IMR-90 (cell line): ENCODE data around the gene STARD4. TPM values are rescaled to one million over a fixed set of nuclear protein-coding genes. Genes with fewer than 3 reads are reported as not detected.

Experiments used
- ATAC-seq: fragments of 200-7000 bp; cut with Tn5 transposase; 2 replicates; pipeline ENCODE4 v1.9.1; 2020; ENCODE audit warnings: low read depth, mild to moderate bottlenecking, moderate library complexity
- BruUV-seq: library from RNA; stranded (reverse); fragments of 400-500 nt; replicated peaks from 2 replicates; lab custom pipeline; 2021; lab: Mats Ljungman, UMichigan
- CTCF ChIA-PET: fragments of 300-600 bp; formaldehyde crosslinking; extraction: SDS; loops from one replicate; lab custom pipeline; 2021; ENCODE audit warnings: antibody characterized with exemption; lab: Yijun Ruan, JAX
- POLR2A ChIA-PET: fragments of 300-600 bp; sonication (Branson Sonifier 250); formaldehyde crosslinking; loops from one replicate; lab custom pipeline; 2022; ENCODE audit warnings: antibody characterized with exemption; ENCODE audit not compliant: unreplicated experiment; lab: Charles Lee
- DNase-seq: peaks from one replicate; pipeline ENCODE4 v3.0.0; 2013
- H2AFZ ChIP-seq: replicated peaks from 2 replicates; pipeline ENCODE3; 2013; ENCODE audit warnings: low read length, mild to moderate bottlenecking; ENCODE audit not compliant: poor library complexity
- H2AK5ac ChIP-seq: 2 replicates; pipeline ENCODE4 v1.6.1; 2013; ENCODE audit warnings: low read depth, low read length, inconsistent platforms
- H2AK9ac ChIP-seq: replicated peaks from 2 replicates; pipeline ENCODE3; 2013; ENCODE audit warnings: mild to moderate bottlenecking, low read depth, low read length, moderate library complexity; ENCODE audit not compliant: poor library complexity
- H2BK120ac ChIP-seq: 2 replicates; pipeline ENCODE4 v1.6.1; 2013; ENCODE audit warnings: low read depth, low read length, inconsistent platforms
- H2BK15ac ChIP-seq: 3 replicates; pipeline ENCODE4 v1.6.1; 2013; ENCODE audit warnings: low read depth, low read length, inconsistent platforms
- H2BK20ac ChIP-seq: 2 replicates; pipeline ENCODE4 v1.6.1; 2013; ENCODE audit warnings: low read depth, mild to moderate bottlenecking, inconsistent platforms, low read length, moderate library complexity
- H2BK5ac ChIP-seq: 2 replicates; pipeline ENCODE4 v1.6.1; 2013; ENCODE audit warnings: mild to moderate bottlenecking, low read depth, low read length, inconsistent platforms; ENCODE audit not compliant: poor library complexity, severe bottlenecking
- H3K14ac ChIP-seq: replicated peaks from 2 replicates; pipeline ENCODE4 v1.6.1; 2013; ENCODE audit warnings: low read depth, low read length, inconsistent platforms
- H3K18ac ChIP-seq: 2 replicates; pipeline ENCODE4 v1.6.1; 2013; ENCODE audit warnings: low read depth, low read length, control low read depth
- H3K23ac ChIP-seq: 2 replicates; pipeline ENCODE4 v1.6.1; 2013; ENCODE audit warnings: low read depth, low read length, inconsistent platforms
- H3K27ac ChIP-seq: 2 replicates; pipeline ENCODE4 v1.5.1; 2013; ENCODE audit warnings: mild to moderate bottlenecking, control low read depth, low read length; ENCODE audit not compliant: insufficient read depth
- H3K27me3 ChIP-seq: 2 replicates; pipeline ENCODE4 v1.6.1; 2013; ENCODE audit warnings: low read length; ENCODE audit not compliant: control insufficient read depth, insufficient read depth
- H3K36me3 ChIP-seq: 2 replicates; pipeline ENCODE4 v1.6.1; 2013; ENCODE audit warnings: low read length, mixed read lengths; ENCODE audit not compliant: control insufficient read depth, insufficient read depth
- H3K4ac ChIP-seq: 2 replicates; pipeline ENCODE4 v1.6.1; 2013; ENCODE audit warnings: low read depth, low read length, inconsistent platforms
- H3K4me1 ChIP-seq: 2 replicates; pipeline ENCODE4 v1.6.1; 2013; ENCODE audit warnings: low read length, mixed read lengths; ENCODE audit not compliant: control insufficient read depth, insufficient read depth
- H3K4me2 ChIP-seq: 2 replicates; pipeline ENCODE4 v1.6.1; 2013; ENCODE audit warnings: low read depth, mild to moderate bottlenecking, control low read depth, low read length, moderate library complexity
- H3K4me3 ChIP-seq: 2 replicates; pipeline ENCODE4 v1.5.1; 2013; ENCODE audit warnings: low read depth, mild to moderate bottlenecking, control low read depth, low read length, moderate library complexity; ENCODE audit not compliant: insufficient read depth
- H3K56ac ChIP-seq: 2 replicates; pipeline ENCODE4 v1.6.1; 2013; ENCODE audit warnings: low read length, inconsistent platforms; ENCODE audit not compliant: insufficient read depth; ENCODE audit errors: extremely low read depth
- H3K79me1 ChIP-seq, 2 experiments: 2 replicates each; pipeline ENCODE4 v1.6.1; 2013; ENCODE audit warnings: low read length in 2 of 2, inconsistent platforms in 1 of 2, low read depth in 1 of 2
- H3K9ac ChIP-seq: 2 replicates; pipeline ENCODE4 v1.6.1; 2013; ENCODE audit warnings: low read depth, low read length, control low read depth
- H3K9me1 ChIP-seq: 2 replicates; pipeline ENCODE4 v1.6.1; 2013; ENCODE audit warnings: low read length, inconsistent platforms; ENCODE audit not compliant: insufficient read depth
- H3K9me3 ChIP-seq: 2 replicates; pipeline ENCODE4 v1.6.1; 2013; ENCODE audit warnings: low read length; ENCODE audit not compliant: control insufficient read depth, insufficient read depth
- H4K20me1 ChIP-seq: 2 replicates; pipeline ENCODE4 v1.6.1; 2013; ENCODE audit warnings: low read length, inconsistent platforms; ENCODE audit not compliant: insufficient read depth
- H4K5ac ChIP-seq: 2 replicates; pipeline ENCODE4 v1.6.1; 2013; ENCODE audit warnings: mild to moderate bottlenecking, low read depth, low read length, control low read depth
- H4K8ac ChIP-seq, 2 experiments: 2 replicates each; pipeline ENCODE4 v1.6.1; 2013; ENCODE audit warnings: low read depth in 2 of 2, low read length in 2 of 2, control low read depth in 1 of 2, inconsistent platforms in 1 of 2
- H4K91ac ChIP-seq: 2 replicates; pipeline ENCODE4 v1.6.1; 2013; ENCODE audit warnings: low read depth, low read length, inconsistent platforms; ENCODE audit not compliant: insufficient read depth
- MXI1 ChIP-seq: IDR thresholded peaks from 2 replicates; pipeline ENCODE4 v1.6.1; 2012; ENCODE audit warnings: low read depth, mild to moderate bottlenecking, low read length, moderate library complexity, borderline replicate concordance
- RFX5 ChIP-seq: IDR thresholded peaks from 2 replicates; pipeline ENCODE4 v1.8.0; 2012; ENCODE audit warnings: low read depth, mild to moderate bottlenecking, low read length, moderate library complexity
- SMC3 ChIP-seq: fragments of 150-350 bp; IDR thresholded peaks from 2 replicates; pipeline ENCODE4 v1.6.1; 2016; ENCODE audit warnings: low read depth, mild to moderate bottlenecking, antibody characterized with exemption, low read length, moderate library complexity
- WGBS, 2 experiments: methylation state at CpG; one replicate each; pipeline versions ENCODE4 v1.1.5 to v1.1.7; 2013; ENCODE audit warnings: missing lambda C conversion rate in 2 of 2; ENCODE audit not compliant: insufficient read length in 1 of 2; ENCODE audit errors: extremely low coverage in 2 of 2; 5-methylcytosine and 5-hydroxymethylcytosine counted together
- dilution Hi-C: fragments of 300-500 bp; cut with HindIII; formaldehyde crosslinking; loops from one replicate; pipeline ENCODE4 v1.14.3; 2018; ENCODE audit warnings: low sequenced_read_pairs; ENCODE audit not compliant: unreplicated experiment
- in situ Hi-C: fragments of 300-500 bp; cut with MboI; formaldehyde crosslinking; loops from 3 replicates; pipeline ENCODE4 v1.14.3; 2019; ENCODE audit warnings: low sequenced_read_pairs, inconsistent platforms, mixed read lengths
- intact Hi-C: fragments of 100-400 bp; cut with micrococcal nuclease; formaldehyde crosslinking; loops from 2 replicates; pipeline ENCODE4 v1.10.0; 2022
- polyA plus RNA-seq, 3 experiments: library from polyadenylated mRNA; depleted of rRNA; stranded (reverse); fragments of >200 nt; gene quantifications; 2 replicates each; pipeline ENCODE4 v1.2.3, GENCODE V29; 2012; ENCODE audit warnings: low replicate concordance in 1 of 3
- total RNA-seq: library from RNA; depleted of rRNA; stranded (reverse); fragments of >200 nt; gene quantifications from 2 replicates; pipeline ENCODE4 v1.2.3, GENCODE V29; 2012

Gene STARD4
- total and polyA plus RNA-seq, 2 of the 4 experiments (the other 2 are of a cell fraction) = 21.5 to 30.3 TPM

DNA sequence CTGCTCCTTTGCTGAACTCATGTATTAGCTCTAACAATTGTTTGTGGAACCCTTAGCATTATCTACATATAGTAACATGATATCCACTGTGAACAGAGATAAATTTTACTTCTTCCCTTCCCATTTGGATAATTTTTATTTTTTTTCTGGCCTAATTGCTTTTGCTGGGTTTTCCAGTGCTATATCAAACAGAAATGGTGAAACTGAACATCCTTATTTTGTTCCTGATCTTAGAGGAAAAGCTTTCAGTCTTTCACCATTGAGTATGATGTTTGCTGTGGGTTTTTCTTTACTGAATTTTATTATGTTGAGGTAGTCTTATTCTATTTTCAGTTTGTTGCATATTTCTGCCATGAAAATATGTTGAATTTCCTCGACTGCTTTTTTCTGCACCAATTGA lies 44.8 kb upstream of the STARD4 start:
- dilution Hi-C loops = no loop called here

More for the DNA sequence above, 44.8 kb upstream of the STARD4 start:
- H2AK9ac ChIP-seq = no peak overlapping the region
- in situ Hi-C loops = no loop called here
- no peak overlapping the region for H2AK5ac ChIP-seq
- no peak overlapping the region for H3K4ac ChIP-seq
- H2BK5ac ChIP-seq = no peak overlapping the region
- no peak overlapping the region for H3K27ac ChIP-seq
- H2BK15ac ChIP-seq = no peak overlapping the region
- ATAC-seq = no peak
- ChIA-PET CTCF (interaction anchor here (1.3 kb wide), 1 partner anchor 26 kb away, joined by 4 read pairs; no protein-coding TSS in a partner anchor), POLR2A (no interaction called here)
- H3K14ac ChIP-seq = no peak overlapping the region
- DNase-seq = no peak
- intact Hi-C loops = loop anchor here (5.0 to 10.0 kb wide), 2 partner anchors 85 to 298 kb away; no protein-coding TSS in a partner anchor
- H3K18ac ChIP-seq = no peak overlapping the region
- no peaks in the 10 kb centered on the region for H3K4me1 ChIP-seq
- no peak overlapping the region for H2AFZ ChIP-seq
- TF ChIP-seq MXI1 (no peak), RFX5 (no peak), SMC3 (no peak)
- H3K23ac ChIP-seq = no peak overlapping the region
- no peak overlapping the region for H3K4me3 ChIP-seq
- no peaks in the 10 kb centered on the region for H3K79me1 ChIP-seq
- no CpG with 5 or more reads among the region's 1 CpG for WGBS, 2 experiments
- H4K5ac ChIP-seq = no peak overlapping the region
- no peak overlapping the region for H3K56ac ChIP-seq
- H3K4me2 ChIP-seq = no peak overlapping the region
- no peak overlapping the region for H3K9ac ChIP-seq
- no peak overlapping the region for H4K8ac ChIP-seq
- no peak overlapping the region for H2BK120ac ChIP-seq
- no peaks in the 10 kb centered on the region for H3K36me3 ChIP-seq
- H3K27me3 ChIP-seq = no peaks in the 10 kb centered on the region
- H3K9me3 ChIP-seq = no peaks in the 10 kb centered on the region
- no peak overlapping the region for H2BK20ac ChIP-seq
- BruUV-seq = no TSS peak
- no peaks in the 10 kb centered on the region for H3K9me1 ChIP-seq
- no peak overlapping the region for H4K91ac ChIP-seq
- no peaks in the 10 kb centered on the region for H4K20me1 ChIP-seq
